GM19351 (cell line): ENCODE results near the gene ANKS3.
A peak's percentile ranks its signal among the peaks of the same experiment; 100 is the strongest.

Source experiments
- ATAC-seq: cut with Tn5 transposase; IDR thresholded peaks from one replicate; pipeline ENCODE4 v1.9.1; 2021; ENCODE audit warnings: mild to moderate bottlenecking, moderate library complexity; ENCODE audit not compliant: unreplicated experiment

The ANKS3 gene

DNA sequence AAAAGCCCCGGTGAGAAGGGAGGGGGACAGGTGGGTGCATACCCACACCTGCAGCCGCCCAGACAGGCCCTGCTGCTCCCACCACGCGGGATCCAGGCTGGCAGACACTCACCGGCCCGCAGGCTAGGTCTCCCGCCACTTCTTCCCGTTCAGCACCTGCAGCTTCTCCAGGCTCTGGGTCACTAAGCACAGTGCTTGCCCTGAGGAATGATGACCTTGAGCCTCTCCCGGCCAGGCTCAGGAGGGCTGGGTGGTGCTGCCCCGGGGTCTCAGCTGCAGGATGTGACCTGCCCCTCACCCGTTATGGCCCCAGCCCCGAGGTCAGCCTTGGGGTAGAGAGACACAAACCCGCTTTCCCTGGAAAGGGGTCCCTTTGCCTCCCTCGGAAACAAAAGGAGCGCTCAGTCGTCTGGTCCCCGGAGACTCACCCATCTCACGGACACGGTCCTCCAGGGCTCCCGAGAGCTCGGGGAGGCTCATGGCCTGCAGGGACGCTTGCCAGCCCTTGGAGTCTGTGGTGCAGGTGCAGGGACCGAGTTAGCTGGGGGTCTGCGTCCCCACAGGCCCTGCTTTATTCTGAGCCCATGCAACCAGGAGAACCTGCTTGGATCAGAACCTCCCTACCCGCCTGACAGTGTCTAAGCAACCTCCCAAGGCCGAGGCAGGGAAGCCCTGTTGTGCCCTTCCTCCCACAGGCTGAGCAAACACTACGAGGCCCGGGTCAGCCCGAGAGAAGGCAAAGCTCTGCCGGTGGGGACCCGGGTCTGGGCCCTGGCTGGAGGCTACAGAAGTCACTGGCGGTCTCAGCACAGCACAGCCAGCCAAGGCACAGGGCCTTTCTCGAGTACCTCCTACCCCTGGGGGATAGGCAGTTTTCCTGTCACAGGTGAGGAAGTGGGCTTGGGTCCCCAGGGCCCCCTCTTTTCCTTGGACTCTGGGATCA lies 36.9 kb downstream of the ANKS3 start:
- ATAC-seq: no peak

GRCh38 chr16:4696172-4696904 lies 37.7 kb downstream of the ANKS3 start:
- ATAC-seq: no peak

DNA sequence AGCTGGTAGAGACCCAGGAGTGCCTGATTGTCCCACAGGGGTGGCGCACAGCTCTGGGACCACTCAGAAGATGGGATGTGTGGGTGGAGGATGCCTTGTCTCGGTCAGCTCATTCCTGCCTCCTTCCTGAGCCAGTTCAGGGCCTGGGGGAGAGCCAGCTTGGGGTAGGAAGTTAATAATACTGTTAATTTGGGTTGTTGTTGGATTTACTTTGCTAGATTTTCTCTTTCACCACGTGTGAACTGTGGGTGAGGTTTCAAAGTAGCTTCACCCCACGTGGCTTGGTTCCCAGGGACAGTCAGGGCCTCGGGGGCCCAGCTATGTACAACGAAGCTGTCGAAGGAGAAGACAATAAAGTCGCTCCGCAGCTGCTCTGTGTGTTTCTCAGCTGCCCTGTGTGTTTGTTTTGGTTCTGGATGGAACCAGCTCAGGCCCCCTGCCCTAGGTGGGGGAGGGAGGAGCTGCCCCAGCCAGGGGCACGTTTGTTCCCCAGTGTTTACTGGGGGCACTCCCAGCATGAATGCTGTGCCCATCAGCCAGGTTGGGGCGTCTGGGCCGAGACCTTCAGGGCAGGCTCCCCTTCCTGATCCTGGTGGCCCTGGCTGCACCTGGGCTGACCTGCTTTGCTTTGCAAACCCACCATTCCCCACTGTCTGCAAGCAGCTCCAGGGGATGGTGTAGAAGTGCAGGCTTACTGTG lies 38.4 kb downstream of the ANKS3 start:
- no peak for ATAC-seq

DNA sequence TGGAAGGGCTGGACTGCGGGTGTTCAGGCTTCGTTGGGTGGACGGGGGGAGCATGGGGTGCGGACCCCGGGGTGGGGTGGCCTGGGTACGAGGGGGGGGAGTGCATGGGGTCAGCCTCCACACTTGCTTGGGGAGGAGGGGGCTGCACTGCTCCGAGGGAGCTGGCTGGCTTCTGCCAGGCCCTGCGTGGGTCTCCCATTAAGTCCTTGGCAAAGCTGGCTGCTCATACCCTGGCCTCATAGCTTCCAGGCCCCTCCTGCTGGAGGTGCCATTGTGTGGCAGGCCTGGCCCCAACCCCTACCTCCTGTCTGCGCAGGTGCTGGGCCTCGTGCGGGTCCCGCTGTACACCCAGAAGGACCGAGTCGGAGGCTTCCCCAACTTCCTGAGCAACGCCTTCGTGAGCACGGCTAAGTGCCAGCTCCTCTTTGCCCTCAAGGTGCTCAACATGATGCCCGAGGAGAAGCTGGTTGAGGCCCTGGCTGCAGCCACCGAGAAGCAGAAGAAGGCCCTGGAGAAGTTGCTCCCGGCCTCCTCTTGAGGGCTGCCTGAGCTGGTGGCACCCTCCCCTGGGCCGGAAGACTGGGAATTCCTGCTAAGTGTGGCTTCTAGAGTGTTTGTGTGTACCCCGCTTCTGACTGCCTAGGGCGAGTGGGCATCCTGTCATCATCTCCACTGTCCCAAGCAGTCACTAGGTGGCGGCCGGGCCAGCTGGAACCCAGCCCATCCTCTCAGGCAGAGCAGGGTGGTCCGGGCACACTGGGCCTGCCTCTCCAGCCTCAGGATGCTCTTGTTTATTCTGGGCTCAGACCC lies 39.2 kb downstream of the ANKS3 start:
- no peak for ATAC-seq

GRCh38 chr16:4693956-4694641 lies 40.0 kb downstream of the ANKS3 start:
- peak; percentile 17 for ATAC-seq

DNA sequence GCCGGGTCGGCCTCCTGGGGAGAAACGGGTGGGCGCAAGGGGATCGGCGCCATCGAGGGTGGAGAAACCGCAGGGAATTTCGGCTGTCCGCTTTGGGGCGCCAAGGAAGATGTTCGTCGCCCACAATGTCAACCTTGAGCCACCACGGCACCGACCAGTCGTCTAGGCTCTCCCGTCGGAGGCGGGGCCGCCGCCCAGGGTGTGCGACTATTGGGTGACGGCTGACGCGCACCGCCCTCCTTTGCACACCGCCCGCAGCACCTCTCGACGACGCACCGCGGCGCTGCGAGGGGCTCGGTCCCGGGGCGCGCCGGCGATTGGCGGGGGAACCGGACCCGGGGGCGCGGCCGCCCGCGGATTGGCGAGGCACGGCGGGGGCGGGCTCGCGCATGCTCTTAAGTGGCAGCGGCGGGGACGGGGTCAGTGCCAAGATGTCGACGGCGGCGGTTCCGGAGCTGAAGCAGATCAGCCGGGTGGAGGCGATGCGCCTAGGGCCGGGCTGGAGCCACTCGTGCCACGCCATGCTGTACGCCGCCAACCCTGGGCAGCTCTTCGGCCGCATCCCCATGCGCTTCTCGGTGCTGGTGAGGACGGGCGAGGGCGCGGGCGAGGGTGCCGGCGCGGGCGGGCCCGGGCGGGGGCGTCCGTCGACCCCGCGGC lies 40.6 kb downstream of the ANKS3 start, which contains the start of gene NUDT16L1:
Gene NUDT16L1, plus strand, starts transcription at position 267 of the 660 bp plus-strand sequence. Its CDS starts 165 bp downstream, at position 432.
- ATAC-seq: peak; percentile 96

GRCh38 chr16:4692460-4693295 lies 41.4 kb downstream of the ANKS3 start:
- peak; percentile 12 for ATAC-seq

- ATAC-seq: no peak
Measured at GRCh38 chr16:4691666-4692412, 42.2 kb downstream of the ANKS3 start.

GRCh38 chr16:4690946-4691665 lies 43.0 kb downstream of the ANKS3 start:
- no peak for ATAC-seq

- ATAC-seq: no peak
Measured at GRCh38 chr16:4689864-4690704, 44.0 kb downstream of the ANKS3 start.

DNA sequence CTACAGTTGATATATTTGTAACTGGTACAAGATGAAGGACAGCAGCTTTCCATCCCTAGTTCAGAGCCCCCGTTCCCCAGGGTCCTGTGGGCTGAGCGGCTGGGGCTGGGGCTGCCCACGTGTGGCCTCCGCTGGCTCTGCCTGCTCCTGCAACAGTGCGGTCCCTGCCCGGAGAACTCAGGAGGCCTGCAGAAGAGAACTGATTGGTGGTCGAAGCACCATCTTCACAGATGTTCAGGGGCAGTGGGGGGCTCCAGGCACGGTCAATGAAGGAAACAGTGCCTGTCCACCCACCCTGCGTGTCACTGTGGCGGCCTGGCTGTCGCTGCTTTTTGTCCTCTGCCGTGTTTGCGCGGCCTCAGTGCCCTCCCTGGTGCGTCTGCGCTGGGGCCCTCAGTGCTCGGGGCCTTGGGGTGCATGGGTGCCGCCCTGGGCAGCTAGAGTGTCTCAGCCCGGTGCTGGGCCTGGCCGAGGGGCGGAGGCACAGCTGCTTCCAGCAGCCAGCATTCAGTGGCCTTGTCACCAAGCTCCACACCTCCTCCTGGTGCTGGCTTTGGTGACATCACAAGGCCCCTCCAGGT lies 44.9 kb downstream of the ANKS3 start:
- no peak for ATAC-seq

- no peak for ATAC-seq
Measured at GRCh38 chr16:4688674-4689045, 45.4 kb downstream of the ANKS3 start.

DNA sequence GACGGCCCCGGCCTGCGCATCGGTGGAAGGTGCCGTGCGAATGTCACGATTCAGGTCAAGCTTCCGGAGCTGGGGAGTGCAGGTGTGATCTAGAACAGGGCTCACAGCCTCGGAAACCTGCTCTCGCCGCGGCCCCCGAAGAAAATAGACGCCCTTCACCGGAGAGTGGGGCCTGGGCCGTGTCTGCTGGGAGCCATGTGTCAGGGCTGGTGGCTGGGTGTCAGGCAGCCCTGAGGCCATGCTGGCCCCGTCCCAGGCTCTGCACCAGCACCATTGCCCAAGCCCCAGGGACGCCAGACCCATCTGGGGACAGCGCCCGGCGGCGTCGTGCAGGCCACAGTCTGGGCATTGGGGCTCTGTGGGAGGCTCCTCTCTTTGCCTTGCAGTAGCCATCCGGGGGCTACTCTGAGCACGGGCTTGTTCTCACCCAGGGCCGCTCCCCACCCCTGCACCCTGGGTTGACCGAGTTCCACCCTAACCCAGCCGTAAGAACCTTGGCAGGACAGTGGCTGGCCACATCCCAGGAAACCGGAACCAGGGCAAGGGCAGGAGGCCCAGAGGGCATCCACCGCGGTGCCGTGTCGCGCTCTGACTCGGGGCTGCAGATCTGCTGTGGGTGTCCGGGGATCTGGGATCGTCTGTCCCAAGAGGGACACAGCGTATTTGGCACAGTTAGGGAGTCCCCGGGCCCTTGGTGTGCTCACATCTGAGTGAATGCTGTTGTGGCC lies 46.0 kb downstream of the ANKS3 start:
- no peak for ATAC-seq

DNA sequence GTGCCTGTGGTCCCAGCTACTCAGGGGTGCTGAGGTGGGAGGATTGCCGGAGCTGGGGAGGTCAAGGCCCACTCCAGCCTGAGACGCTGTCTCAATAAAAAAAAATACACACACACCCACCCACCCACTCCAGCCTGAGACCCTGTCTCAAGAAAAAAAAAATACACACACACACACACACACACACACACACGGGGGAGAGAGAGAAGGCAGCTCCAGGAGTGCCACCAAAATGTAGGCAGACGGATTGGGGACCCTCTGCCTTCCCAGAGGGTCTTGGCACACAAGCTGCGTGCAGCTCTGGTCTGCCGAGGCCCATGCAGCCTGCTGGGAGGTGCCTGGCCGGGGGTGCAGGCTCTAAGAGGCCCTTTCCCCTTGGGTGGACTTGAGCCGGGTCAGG lies 46.7 kb downstream of the ANKS3 start:
- ATAC-seq: no peak

DNA sequence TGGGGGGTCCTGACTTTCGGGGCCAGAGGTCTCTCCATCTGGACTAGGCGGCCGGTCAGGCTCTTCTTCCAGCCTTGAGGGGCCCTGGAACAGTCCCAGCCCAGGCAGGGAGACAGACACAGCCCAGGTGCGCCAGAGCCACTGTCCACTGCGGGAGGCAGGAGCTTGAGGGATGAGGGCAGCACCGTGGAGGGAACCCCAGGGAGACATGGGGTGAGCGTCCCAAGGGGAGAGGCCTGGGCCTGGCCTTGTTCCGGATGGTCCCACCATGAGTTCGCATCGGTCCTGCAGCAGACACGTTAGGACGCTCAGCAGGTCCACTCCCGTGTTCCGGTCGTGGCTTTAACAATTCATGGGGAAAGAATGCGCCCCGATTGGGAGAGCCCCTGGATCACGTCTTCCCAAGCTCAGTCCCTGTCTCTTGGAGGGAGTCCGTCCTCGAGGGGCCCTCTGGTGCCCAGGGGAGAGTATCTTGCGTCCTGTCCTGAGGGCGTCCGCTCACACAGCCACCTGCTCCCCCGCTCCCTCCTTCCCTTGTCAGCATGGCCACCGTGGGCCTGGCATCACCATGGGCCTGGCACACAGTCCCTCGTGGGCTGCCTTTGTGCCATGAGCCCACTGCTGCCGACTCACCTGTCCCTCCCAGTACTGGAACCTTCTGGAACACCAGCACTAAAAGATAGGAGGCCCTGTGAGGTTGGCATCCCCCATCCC lies 47.4 kb downstream of the ANKS3 start:
- no peak for ATAC-seq
